HG03354 (cell line): ENCODE results near the gene ACTA2.

ENCODE experiments used
- ATAC-seq: cut with Tn5 transposase; IDR thresholded peaks from one replicate; pipeline ENCODE4 v1.9.1; 2021; ENCODE audit warnings: mild to moderate bottlenecking; ENCODE audit not compliant: unreplicated experiment, poor library complexity, severe bottlenecking

ACTA2 gene

DNA sequence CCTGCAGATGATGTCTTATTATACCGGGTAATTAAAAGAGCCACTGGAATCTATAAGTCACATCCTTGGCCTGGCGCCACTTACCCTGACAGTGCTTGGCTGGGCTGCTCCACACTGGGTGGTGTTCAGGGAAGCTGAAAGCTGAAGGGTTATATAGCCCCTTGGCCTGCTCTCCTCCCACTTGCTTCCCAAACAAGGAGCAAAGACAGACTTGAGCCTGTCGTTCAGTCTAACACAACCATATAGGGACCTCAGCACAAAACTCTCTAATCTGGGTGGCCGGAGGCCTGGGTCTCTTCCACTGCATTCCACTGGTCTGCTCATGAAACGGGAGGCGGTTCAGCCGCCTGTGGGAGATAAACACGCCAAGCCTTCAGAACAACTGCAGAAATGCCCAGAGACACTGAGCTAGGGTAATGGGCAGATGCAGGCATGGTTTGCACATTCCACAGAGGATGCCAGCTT, at the start of gene ACTA2:
TSS of gene ACTA2 (minus strand) at position 127 of the 465 bp plus-strand sequence. CDS start 3,843 bp downstream, outside the sequence.
- no peak for ATAC-seq

- no peak for ATAC-seq
These were observed 49.1 kb upstream of the ACTA2 start for GRCh38 chr10:89001729-89002072.

DNA sequence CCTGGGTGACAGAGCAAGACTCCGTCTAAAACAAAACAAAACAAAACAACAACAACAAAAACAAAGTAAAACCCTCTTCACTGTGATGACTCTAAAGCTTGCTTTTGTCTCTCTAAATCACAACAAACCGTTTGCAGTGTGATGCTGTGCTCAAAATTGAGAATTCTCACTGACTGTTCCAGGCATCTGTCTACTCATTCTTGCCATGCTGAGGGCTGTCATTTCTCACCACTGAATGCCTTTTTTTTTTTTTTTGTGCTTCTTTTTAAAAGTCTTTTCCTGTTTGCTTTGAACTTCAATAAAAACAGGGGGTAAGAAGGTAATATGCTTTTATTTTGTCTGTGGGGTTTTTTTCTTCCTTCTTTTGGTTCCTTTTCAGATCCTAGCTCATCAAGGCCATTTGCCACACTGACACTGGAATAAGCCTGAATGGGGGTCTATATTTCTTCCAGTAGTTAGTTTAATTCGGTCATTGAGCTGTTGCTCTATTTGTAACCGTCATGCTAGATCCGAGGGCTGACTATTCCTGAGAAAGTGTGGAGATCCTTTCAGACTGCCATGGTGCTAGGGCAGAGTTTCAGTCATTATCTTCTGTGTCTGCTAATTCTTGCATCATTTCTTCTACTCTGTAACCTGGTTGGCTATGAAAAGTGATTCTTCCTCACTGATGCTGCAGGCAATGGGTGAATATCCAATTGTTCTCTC, 48.6 kb upstream of the ACTA2 start:
- ATAC-seq = no peak

- ATAC-seq = no peak
These were observed 47.1 kb upstream of the ACTA2 start for GRCh38 chr10:88999625-89000024.

DNA sequence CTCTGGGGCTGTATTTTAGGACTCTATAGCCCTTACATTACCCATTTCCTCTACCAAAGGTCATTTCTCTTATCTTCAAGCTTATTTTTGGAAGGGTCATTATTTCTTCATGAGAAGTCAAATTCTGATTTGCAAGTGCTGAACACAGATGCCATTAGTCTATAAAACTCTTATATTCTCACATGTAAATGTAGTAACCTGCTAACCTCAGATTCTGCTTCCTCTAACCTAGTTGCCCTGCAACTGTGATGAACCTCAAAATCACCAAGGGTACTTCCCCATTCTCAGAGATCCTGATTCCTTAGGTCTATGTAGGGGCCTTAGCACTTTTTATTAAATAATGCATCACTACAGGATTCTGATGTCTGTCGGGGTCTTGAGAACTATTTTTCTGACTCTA, 44.4 kb upstream of the ACTA2 start:
- peak; percentile 61 for ATAC-seq

GRCh38 chr10:88995156-88995876, 42.7 kb upstream of the ACTA2 start:
- no peak for ATAC-seq

DNA sequence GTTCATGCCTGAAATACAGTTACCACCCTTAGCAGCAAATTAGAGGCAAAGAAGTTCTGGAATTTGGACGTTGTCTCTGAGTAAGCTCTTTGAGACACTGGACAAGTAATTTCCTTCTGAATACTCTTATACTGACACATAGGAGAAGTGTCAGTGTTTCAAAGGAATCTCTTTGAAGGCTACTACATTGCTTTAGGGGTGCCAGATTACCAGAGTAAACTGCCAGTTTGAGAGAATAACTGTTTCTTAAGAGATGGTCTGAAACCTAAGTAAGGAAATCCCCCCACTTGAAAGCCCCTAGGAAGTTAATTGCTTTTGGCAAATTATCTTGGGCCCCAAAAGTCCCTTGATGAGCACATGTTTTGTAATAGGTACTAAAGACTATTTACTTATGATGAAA, 41.4 kb upstream of the ACTA2 start:
- ATAC-seq = no peak

GRCh38 chr10:88992921-88993524, 40.5 kb upstream of the ACTA2 start:
- ATAC-seq = no peak

DNA sequence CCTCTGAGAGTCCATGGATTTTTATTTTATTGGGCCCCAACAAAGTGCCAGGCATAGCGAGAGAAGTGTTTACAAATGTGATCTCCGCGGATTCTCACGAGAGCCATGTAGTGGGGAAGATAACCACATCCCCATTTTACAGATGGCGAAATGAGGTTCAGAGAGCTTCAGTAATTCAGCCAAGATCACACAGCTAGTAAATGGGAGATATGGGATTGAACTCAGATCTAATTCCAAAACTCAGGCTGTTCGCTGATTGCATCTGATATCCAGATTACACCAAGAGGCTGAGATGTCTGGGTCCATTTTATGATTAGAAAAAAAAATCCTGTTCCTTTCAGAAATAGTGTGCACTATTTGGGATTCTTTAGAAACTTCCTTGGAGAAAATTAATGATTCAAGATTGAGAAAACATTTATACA, 39.3 kb upstream of the ACTA2 start:
- ATAC-seq = no peak

- peak; percentile 40 for ATAC-seq
These were observed 38.8 kb upstream of the ACTA2 start for GRCh38 chr10:88991161-88991898.

GRCh38 chr10:88990384-88991160, 38.0 kb upstream of the ACTA2 start, which contains the start of gene FAS:
TSS of gene FAS (plus strand) at chr10:88990798. CDS start at chr10:88990877, 79 bp downstream.
- peak; percentile 71 for ATAC-seq

DNA sequence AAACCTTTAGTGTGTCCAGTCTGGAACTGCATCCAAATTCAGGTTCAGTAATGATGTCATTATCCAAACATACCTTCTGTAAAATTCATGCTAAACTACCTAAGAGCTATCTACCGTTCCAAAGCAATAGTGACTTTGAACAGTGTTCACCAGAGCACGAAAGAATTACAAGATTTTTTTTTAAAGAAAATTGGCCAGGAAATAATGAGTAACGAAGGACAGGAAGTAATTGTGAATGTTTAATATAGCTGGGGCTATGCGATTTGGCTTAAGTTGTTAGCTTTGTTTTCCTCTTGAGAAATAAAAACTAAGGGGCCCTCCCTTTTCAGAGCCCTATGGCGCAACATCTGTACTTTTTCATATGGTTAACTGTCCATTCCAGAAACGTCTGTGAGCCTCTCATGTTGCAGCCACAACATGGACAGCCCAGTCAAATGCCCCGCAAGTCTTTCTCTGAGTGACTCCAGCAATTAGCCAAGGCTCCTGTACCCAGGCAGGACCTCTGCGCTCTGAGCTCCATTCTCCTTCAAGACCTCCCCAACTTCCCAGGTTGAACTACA, 37.3 kb upstream of the ACTA2 start:
- ATAC-seq = peak; percentile 17

DNA sequence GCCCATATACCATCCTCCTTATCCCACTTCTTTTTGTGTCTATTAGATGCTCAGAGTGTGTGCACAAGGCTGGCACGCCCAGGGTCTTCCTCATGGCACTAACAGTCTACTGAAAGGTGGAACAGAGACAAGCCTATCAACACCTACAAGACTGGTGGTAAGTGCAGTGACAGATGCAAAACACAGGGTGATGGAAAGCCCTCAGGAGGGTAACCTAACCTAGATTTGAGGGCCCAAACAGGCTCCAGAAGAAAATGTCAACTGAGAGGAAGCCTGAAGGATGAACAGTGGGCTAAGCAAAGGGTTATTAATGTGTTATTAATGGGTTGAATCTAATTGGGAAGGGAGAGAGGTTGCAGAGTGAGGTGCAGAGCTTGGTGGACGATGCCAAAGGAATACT, 36.9 kb upstream of the ACTA2 start:
- no peak for ATAC-seq

DNA sequence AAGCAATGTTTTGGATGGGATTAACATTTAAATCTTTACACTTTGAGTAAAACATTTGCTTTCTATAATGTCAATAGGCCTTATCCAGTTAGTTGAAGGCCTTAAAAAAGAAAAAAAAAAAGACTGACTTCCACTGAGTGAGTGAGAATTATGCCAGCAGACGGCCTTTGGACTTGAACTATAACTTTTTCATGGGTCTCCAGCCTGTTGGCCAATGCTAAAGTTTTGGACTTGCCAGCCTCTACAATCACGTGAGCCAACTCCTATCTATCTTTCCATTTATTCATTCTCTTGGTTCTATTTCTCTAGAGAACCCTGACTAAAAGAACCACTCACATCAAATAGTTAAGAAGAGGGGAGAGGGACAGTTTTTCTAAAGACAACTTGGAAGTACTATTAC, 35.3 kb upstream of the ACTA2 start:
- no peak for ATAC-seq

DNA sequence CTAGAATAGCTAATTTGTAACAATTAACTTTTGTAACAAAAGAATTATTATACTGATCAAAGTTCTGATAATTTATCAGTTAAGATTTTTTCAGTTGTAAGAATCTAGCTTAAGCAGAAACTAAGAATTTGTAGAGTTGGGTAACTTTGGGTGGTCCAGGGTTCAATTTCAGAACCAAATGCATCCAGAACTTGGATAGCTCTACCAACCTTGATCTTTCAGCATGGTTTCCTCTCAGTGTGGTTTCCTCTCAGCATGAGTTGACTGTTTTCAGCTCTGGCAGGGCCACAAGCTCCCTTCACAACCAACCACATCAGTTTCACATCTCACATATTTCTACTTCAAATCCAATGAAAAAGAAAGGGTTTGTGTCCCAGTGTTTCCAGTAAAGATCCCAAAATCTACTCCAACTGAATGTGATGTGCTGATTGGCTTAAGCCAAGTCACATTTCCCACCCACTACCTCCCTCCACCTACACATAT, 34.7 kb upstream of the ACTA2 start:
- ATAC-seq = no peak

DNA sequence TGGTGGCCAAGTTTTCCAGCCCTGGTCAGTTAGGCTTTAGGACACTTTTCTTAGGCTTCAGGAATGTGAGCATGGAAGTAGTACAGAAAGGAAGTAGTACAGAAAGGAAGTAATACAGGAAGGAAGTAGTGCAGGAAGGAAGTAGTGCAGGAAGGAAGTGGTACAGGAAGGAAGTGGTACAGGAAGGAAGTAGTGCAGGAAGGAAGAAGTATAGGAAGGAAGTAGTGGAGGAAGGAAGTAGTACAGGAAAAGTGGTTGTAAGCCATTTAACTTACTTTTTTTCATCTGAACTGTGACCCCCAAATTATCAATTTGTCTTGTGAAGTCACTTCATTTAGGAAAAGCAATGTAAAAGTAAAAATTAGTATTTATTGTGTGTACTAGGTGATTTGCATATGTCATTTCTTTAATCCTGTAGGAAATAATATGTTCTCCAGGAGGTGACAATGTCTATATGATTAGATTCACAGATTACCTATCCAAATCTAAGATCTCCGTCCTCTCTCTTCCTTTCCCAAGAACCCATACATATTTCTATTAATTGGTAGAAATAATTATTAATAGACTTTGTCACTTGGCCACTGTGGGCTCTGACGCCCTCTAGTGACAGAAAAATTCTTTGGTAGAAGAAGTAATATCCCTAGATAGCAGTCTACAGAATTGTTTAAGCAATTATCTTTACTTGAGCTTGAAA, 34.1 kb upstream of the ACTA2 start:
- no peak for ATAC-seq

DNA sequence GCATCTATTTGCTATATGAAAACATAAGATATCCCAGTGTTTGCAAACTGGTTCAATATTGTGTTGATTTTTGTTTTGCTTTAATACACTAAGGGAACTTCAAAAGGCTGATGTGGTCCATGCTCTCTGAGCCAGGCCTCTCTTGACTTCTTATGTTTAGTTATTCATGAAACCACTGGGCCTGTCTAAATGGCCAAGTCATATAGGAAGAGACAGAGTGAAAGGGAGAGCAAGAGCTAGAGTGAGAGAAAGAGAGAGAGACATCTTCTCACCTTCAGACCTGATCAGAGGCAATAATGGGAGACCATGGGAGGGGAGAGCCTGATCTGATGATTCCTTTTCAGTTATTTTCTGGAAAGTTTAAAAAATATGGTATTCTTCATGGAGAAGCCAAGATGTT, 32.0 kb upstream of the ACTA2 start:
- ATAC-seq = no peak

DNA sequence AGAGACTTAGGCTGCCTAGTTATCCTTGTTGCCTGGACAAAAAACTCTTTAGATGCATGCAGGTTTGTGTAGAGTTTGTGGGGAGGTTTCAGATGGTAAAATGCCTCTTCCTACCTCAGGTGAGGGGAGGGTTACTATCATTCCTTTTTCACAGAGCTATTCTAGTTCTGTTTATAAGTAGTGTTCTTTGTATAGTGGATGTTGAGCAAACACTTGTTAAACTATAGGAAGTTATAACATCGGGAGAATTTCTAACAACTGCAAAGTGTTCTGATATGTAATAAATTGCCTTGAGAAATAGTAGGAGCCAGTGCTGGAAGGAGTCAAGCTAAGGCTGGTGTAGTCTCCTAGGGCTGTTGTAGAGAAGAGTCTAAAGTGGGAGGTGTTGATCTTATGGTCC, 31.4 kb upstream of the ACTA2 start:
- ATAC-seq = no peak
